Keratinocyte (primary cell): ENCODE data around the gene GOT2. TPM values are rescaled to one million over a fixed set of nuclear protein-coding genes. Genes with fewer than 3 reads are reported as not detected.
"Not testable (repeated sequence)": the region's sequence is repeated elsewhere in the genome, so short reads cannot be mapped to it uniquely, and the experiment has no call there.

Experiments
- DNase-seq: peaks from one replicate; pipeline ENCODE4 v3.0.0-alpha.2; 2011; ENCODE audit warnings: low read depth, missing footprints, low spot score
- FAIRE-seq: peaks from 2 replicates; lab custom pipeline; 2011; peaks lifted over from hg19 to GRCh38; lab: Jason Lieb, UNC
- H2AFZ ChIP-seq: 2 replicates; pipeline ENCODE4 v1.6.0; 2012; ENCODE audit warnings: low read length, control low read depth, inconsistent platforms; ENCODE audit not compliant: control insufficient read depth
- H3K27ac ChIP-seq: 2 replicates; pipeline ENCODE4 v1.5.1; 2011; ENCODE audit warnings: low read length; ENCODE audit not compliant: control insufficient read depth, insufficient read depth
- H3K27me3 ChIP-seq: 3 replicates; pipeline ENCODE4 v1.6.0; 2011; ENCODE audit warnings: low read length; ENCODE audit not compliant: control insufficient read depth, insufficient read depth; ENCODE audit errors: extremely low read depth
- H3K36me3 ChIP-seq, 2 experiments: 2 replicates in 1 of 2; 3 replicates in 1 of 2; pipeline ENCODE4 v1.5.1; 2011; ENCODE audit warnings: low read length in 2 of 2, mild to moderate bottlenecking in 1 of 2; ENCODE audit not compliant: control insufficient read depth in 2 of 2, insufficient read depth in 2 of 2; ENCODE audit errors: extremely low read depth in 1 of 2
- H3K4me1 ChIP-seq: 3 replicates; pipeline ENCODE4 v1.5.1; 2011; ENCODE audit warnings: low read length; ENCODE audit not compliant: control insufficient read depth, insufficient read depth; ENCODE audit errors: extremely low read depth
- H3K4me2 ChIP-seq: 3 replicates; pipeline ENCODE4 v1.6.0; 2011; ENCODE audit warnings: low read depth, low read length; ENCODE audit not compliant: control insufficient read depth, insufficient read depth; ENCODE audit errors: extremely low read depth
- H3K4me3 ChIP-seq, 3 experiments: fragments of 200-600 bp in 1 of 3; sonication (generic) in 1 of 3; 2 replicates in 2 of 3; 3 replicates in 1 of 3; pipeline ENCODE4 v1.5.1; 2011 to 2016; ENCODE audit warnings: low read length in 3 of 3, mild to moderate bottlenecking in 3 of 3, control low read depth in 2 of 3, inconsistent platforms in 1 of 3, low read depth in 1 of 3, mixed read lengths in 1 of 3, mixed run types in 1 of 3, moderate library complexity in 1 of 3; ENCODE audit not compliant: control insufficient read depth in 2 of 3, insufficient read depth in 2 of 3; ENCODE audit errors: extremely low read depth in 1 of 3
- H3K79me2 ChIP-seq: 2 replicates; pipeline ENCODE4 v1.6.0; 2012; ENCODE audit warnings: low read length; ENCODE audit not compliant: control insufficient read depth, insufficient read depth
- H3K9ac ChIP-seq: 3 replicates; pipeline ENCODE4 v1.6.0; 2011; ENCODE audit warnings: low read length; ENCODE audit not compliant: control insufficient read depth, insufficient read depth; ENCODE audit errors: extremely low read depth
- H3K9me1 ChIP-seq: 3 replicates; pipeline ENCODE4 v1.6.0; 2011; ENCODE audit warnings: low read length; ENCODE audit not compliant: control insufficient read depth, insufficient read depth; ENCODE audit errors: extremely low read depth
- H3K9me3 ChIP-seq: 2 replicates; pipeline ENCODE4 v1.5.1; 2012; ENCODE audit warnings: low read depth, low read length; ENCODE audit not compliant: control insufficient read depth
- H4K20me1 ChIP-seq: 3 replicates; pipeline ENCODE4 v1.6.0; 2011; ENCODE audit warnings: low read length; ENCODE audit not compliant: control insufficient read depth, insufficient read depth; ENCODE audit errors: extremely low read depth
- EZH2 ChIP-seq: IDR thresholded peaks from one replicate; pipeline ENCODE4 v1.6.1; 2012; ENCODE audit warnings: inconsistent platforms, mild to moderate bottlenecking, low read length, moderate library complexity
- dilution Hi-C: fragments of 300-500 bp; cut with MboI; formaldehyde crosslinking; loops from one replicate; pipeline ENCODE4 v1.7.0; 2020; ENCODE audit warnings: low sequenced_read_pairs; ENCODE audit not compliant: extremely low pct_ligation_motif_present
- polyA plus RNA-seq, 5 experiments: library from polyadenylated mRNA; depleted of rRNA in 3 of 5; stranded (reverse) in 3 of 5; stranded (forward) in 1 of 5; unstranded in 1 of 5; fragments of >200 nt; gene quantifications; 1 replicate in 1 of 5; 2 replicates in 3 of 5; 3 replicates in 1 of 5; pipeline versions ENCODE4 v1.2.1 to v1.2.3, GENCODE V29; 2011 to 2012; ENCODE audit warnings: missing spikeins in 2 of 5, low read depth in 1 of 5, low replicate concordance in 1 of 5
- TF ChIP-seq, protein P1 (sequence below), 3 experiments: IDR thresholded peaks in 1 of 3; conservative IDR thresholded peaks in 1 of 3; optimal IDR thresholded peaks in 1 of 3; 2 replicates in 2 of 3; 3 replicates in 1 of 3; pipeline versions ENCODE3 to v1.5.1; 2011; ENCODE audit warnings: low read length in 3 of 3, mild to moderate bottlenecking in 3 of 3, moderate library complexity in 2 of 3, control low read depth in 1 of 3, inconsistent platforms in 1 of 3; ENCODE audit not compliant: insufficient read depth in 2 of 3; ENCODE audit errors: extremely low read depth in 1 of 3

GOT2 gene
- polyA plus RNA-seq, 1 donor (not counting 4 experiments of a cell fraction or from before 2014, with no cell fraction given) = 99.2 TPM

DNA sequence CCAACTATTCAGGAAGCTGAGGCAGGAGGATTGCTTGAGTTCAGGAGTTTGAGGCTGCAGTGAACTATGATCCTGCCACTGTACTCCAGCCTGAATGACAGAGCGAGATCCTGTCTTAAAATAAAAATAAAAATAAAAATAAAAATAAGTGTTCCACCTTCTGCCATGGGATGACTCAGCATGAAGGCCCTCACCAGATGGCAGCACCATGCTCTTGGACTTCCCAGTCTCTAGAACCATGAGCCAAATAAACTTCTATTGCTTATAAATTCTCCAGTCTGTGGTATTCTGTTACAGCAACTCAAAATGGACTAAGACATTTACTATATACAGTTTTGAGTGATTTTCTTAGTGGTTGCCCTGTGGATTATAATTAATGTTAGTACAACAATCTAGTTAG lies 41.7 kb downstream of the GOT2 start:
- Histone ChIP-seq H3K4me3 (no peak overlapping the region), H3K27me3 (no peaks in the 10 kb centered on the region), H3K9ac (no peak overlapping the region), H3K9me3 (no peaks in the 10 kb centered on the region), H4K20me1 (no peaks in the 10 kb centered on the region), H3K79me2 (no peaks in the 10 kb centered on the region), H3K27ac (no peak overlapping the region), H3K4me1 (no peaks in the 10 kb centered on the region), H3K9me1 (no peaks in the 10 kb centered on the region), H3K4me2 (no peak overlapping the region), H3K36me3 (no peaks in the 10 kb centered on the region), H2AFZ (no peak overlapping the region)
- dilution Hi-C loops = no loop called here
- FAIRE-seq (no peak), DNase-seq (no peak)
- TF ChIP-seq EZH2 = no peak
- TF ChIP-seq, protein P1, sequence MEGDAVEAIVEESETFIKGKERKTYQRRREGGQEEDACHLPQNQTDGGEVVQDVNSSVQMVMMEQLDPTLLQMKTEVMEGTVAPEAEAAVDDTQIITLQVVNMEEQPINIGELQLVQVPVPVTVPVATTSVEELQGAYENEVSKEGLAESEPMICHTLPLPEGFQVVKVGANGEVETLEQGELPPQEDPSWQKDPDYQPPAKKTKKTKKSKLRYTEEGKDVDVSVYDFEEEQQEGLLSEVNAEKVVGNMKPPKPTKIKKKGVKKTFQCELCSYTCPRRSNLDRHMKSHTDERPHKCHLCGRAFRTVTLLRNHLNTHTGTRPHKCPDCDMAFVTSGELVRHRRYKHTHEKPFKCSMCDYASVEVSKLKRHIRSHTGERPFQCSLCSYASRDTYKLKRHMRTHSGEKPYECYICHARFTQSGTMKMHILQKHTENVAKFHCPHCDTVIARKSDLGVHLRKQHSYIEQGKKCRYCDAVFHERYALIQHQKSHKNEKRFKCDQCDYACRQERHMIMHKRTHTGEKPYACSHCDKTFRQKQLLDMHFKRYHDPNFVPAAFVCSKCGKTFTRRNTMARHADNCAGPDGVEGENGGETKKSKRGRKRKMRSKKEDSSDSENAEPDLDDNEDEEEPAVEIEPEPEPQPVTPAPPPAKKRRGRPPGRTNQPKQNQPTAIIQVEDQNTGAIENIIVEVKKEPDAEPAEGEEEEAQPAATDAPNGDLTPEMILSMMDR (optimal IDR thresholded peaks at IDR 0.05 in 1 of 3, IDR thresholded peaks at IDR 0.05 in 1 of 3, conservative IDR thresholded peaks at IDR 0.05 in 1 of 3; ENCODE audit: extremely low read depth in 1 of 3, insufficient read depth in 2 of 3, low read length in 3 of 3) = no peak

DNA sequence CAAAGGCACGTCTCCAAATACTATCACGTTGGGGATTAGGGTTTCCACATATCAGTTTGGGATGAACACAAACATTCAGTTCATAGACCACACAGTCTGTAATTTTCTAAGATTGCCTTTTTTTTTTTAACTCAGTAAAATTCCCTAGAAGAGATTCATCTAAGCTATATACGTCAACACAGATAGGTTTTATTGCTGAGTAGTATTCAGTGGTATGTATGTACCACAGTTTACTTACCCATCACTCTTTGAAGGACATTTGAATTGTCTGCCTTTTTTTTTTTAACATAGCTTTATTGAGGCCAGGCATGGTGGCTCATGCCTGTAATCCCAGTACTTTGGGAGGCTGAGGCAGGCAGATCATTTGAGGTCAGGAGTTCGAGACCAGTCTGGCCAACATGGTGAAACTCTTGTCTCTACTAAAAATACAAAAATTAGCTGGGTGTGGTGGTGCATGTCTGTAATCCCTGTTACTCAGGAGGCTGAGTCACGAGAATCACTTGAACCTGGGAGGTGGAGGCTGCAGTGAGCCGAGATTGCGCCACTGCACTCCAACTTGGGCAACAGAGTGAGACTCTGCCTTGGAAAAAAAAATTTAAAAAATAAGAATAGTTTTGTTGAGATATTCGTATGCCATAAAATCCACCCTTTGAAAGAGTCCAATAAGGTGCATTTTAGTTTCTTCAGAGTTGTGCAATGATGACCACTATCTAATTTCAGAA lies 47.0 kb downstream of the GOT2 start:
- H3K9ac ChIP-seq, H3K4me3 ChIP-seq, DNase-seq, H3K36me3 ChIP-seq, H3K4me1 ChIP-seq, FAIRE-seq, H3K27me3 ChIP-seq, H3K9me1 ChIP-seq, H2AFZ ChIP-seq, H3K79me2 ChIP-seq, H3K9me3 ChIP-seq, H3K27ac ChIP-seq, H3K4me2 ChIP-seq, H4K20me1 ChIP-seq, dilution Hi-C loops: not testable (repeated sequence)

DNA sequence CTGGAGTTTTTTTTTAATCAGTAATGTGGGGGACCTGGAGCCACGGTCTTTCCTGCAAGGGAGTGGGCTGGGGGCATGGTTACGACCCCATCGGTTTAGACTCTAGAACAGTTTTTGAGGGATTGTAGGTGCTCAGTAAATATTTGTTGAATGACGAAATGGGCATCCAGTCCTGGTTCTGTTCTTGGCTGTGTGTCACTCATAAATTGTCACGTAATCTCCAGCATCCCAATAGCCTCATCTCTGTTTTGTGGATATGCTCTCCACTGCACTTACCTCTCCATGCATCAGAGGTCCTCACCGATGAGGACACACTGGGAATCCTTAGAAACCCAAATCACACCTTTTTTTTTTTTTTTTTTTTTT lies 49.0 kb downstream of the GOT2 start:
- no peak for FAIRE-seq
- peaks cover 5% of the 10 kb centered on the region for H3K79me2 ChIP-seq
- no peaks in the 10 kb centered on the region for H3K9me3 ChIP-seq
- no peak overlapping the region for H3K27ac ChIP-seq
- H4K20me1 ChIP-seq = no peaks in the 10 kb centered on the region
- H3K9ac ChIP-seq = no peak overlapping the region
- DNase-seq = no peak
- peak overlapping the region; percentile 97 for H2AFZ ChIP-seq
- H3K4me1 ChIP-seq = peaks cover 8% of the 10 kb centered on the region
- peaks cover 0 to 9% of the 10 kb centered on the region in 2 experiments for H3K36me3 ChIP-seq
- TF ChIP-seq EZH2 = no peak
- TF ChIP-seq, protein P1 (optimal IDR thresholded peaks at IDR 0.05 in 1 of 3, IDR thresholded peaks at IDR 0.05 in 1 of 3, conservative IDR thresholded peaks at IDR 0.05 in 1 of 3; ENCODE audit: extremely low read depth in 1 of 3, insufficient read depth in 2 of 3, low read length in 3 of 3) = no peak
- no peaks in the 10 kb centered on the region for H3K9me1 ChIP-seq
- peak overlapping the region in 1 of 3 experiments; percentile 83 for H3K4me3 ChIP-seq
- peak overlapping the region; percentile 77 for H3K4me2 ChIP-seq
- dilution Hi-C loops = no loop called here
- H3K27me3 ChIP-seq = no peaks in the 10 kb centered on the region
